Brain microvascular endothelial cell (primary cell): ENCODE results near the gene ACOXL.

Experiments
- DNase-seq: peaks from one replicate; pipeline ENCODE4 v3.0.0-alpha.2; 2020
- H3K27ac ChIP-seq: fragments of 250-450 bp; sonication (Bioruptor Pico); 2 replicates; pipeline ENCODE4 v1.5.1; 2020; ENCODE audit warnings: mild to moderate bottlenecking, moderate library complexity
- H3K27me3 ChIP-seq: fragments of 250-450 bp; sonication (Bioruptor Pico); replicated peaks from 2 replicates; pipeline ENCODE4 v1.5.1; 2020; ENCODE audit warnings: mild to moderate bottlenecking
- H3K36me3 ChIP-seq: fragments of 250-450 bp; sonication (Bioruptor Pico); replicated peaks from 2 replicates; pipeline ENCODE4 v1.5.1; 2020; ENCODE audit warnings: mild to moderate bottlenecking
- H3K4me3 ChIP-seq: 2 replicates; pipeline ENCODE4 v1.5.1; 2011; ENCODE audit warnings: low read depth, mild to moderate bottlenecking, control low read depth, low read length, moderate library complexity
- CTCF ChIP-seq: IDR thresholded peaks from 2 replicates; pipeline ENCODE4 v1.5.1; 2011; ENCODE audit warnings: low read depth, mild to moderate bottlenecking, moderate library complexity, low read length, control low read depth, inconsistent platforms; ENCODE audit errors: missing control alignments
- in situ Hi-C: cut with HindIII; loops from 2 replicates; pipeline ENCODE4 v1.10.0; 2017; ENCODE audit warnings: low sequenced_read_pairs, low pct_ligation_motif_present

Gene ACOXL

GRCh38 chr2:110861616-110862260 is 129.4 kb downstream of the ACOXL start:
- in situ Hi-C loops, result no loop called here
- H3K36me3 ChIP-seq, result no peaks in the 10 kb centered on the region
- peaks cover 13% of the 10 kb centered on the region for H3K27me3 ChIP-seq
- no peak for DNase-seq
- no peak overlapping the region for H3K4me3 ChIP-seq
- H3K27ac ChIP-seq, result no peak overlapping the region
- TF ChIP-seq CTCF, result no peak

- H3K4me3 ChIP-seq, result no peak overlapping the region
- in situ Hi-C loops, result no loop called here
- TF ChIP-seq CTCF, result no peak
- no peaks in the 10 kb centered on the region for H3K36me3 ChIP-seq
- no peak for DNase-seq
- peaks cover 13% of the 10 kb centered on the region for H3K27me3 ChIP-seq
- H3K27ac ChIP-seq, result no peak overlapping the region
Measured at GRCh38 chr2:110863726-110864125, 131.4 kb downstream of the ACOXL start.

GRCh38 chr2:110864176-110864575 is 131.8 kb downstream of the ACOXL start:
- Histone ChIP-seq H3K27ac (no peak overlapping the region), H3K27me3 (peaks cover 11% of the 10 kb centered on the region), H3K36me3 (no peaks in the 10 kb centered on the region), H3K4me3 (no peak overlapping the region)
- TF ChIP-seq CTCF, result no peak
- in situ Hi-C loops, result no loop called here
- DNase-seq, result no peak

GRCh38 chr2:110864731-110865130 is 132.4 kb downstream of the ACOXL start:
- H3K27ac ChIP-seq, result no peak overlapping the region
- H3K4me3 ChIP-seq, result no peak overlapping the region
- in situ Hi-C loops, result no loop called here
- H3K36me3 ChIP-seq, result no peaks in the 10 kb centered on the region
- DNase-seq, result no peak
- no peak for TF ChIP-seq CTCF
- H3K27me3 ChIP-seq, result peaks cover 5% of the 10 kb centered on the region

- no peak for TF ChIP-seq CTCF
- Histone ChIP-seq H3K27ac (no peak overlapping the region), H3K4me3 (no peak overlapping the region), H3K36me3 (no peaks in the 10 kb centered on the region), H3K27me3 (peaks cover 5% of the 10 kb centered on the region)
- no peak for DNase-seq
- in situ Hi-C loops, result no loop called here
Measured at GRCh38 chr2:110865188-110865587, 132.8 kb downstream of the ACOXL start.

- H3K27me3 ChIP-seq, result peaks cover 1% of the 10 kb centered on the region
- no peak overlapping the region for H3K4me3 ChIP-seq
- H3K36me3 ChIP-seq, result no peaks in the 10 kb centered on the region
- in situ Hi-C loops, result no loop called here
- H3K27ac ChIP-seq, result no peak overlapping the region
- no peak for TF ChIP-seq CTCF
- no peak for DNase-seq
Measured at GRCh38 chr2:110866045-110866444, 133.7 kb downstream of the ACOXL start.
